RKO (cell line): ENCODE measurements around the gene SPECC1.
A peak's percentile ranks its signal among the peaks of the same experiment; 100 is the strongest.
"Not testable (repeated sequence)": the region's sequence is repeated elsewhere in the genome, so short reads cannot be mapped to it uniquely, and the experiment has no call there.

Experiments
- DNase-seq: peaks from one replicate; pipeline ENCODE4 v3.0.0-alpha.2; 2016; ENCODE audit warnings: low spot score

Gene SPECC1

DNA sequence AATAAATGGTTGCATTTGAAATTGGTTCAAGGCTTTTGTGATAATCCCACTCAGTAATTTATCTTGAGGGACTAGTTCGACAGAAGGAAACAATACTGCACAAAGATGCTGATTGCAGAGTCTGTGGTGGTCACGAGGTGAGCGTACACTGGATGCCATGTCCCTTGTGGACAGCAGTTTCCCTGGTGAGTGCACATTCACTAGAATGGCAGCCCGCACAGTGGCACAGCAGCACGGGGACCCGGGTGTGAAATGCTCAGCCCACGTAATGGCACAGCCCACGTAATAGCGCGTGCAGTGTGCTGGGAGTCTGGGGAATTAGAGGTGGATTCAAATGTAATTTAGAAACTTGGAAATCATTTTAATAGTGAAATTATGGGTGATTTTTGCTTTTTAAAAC is 304.1 kb downstream of the SPECC1 start:
- DNase-seq = no peak

DNA sequence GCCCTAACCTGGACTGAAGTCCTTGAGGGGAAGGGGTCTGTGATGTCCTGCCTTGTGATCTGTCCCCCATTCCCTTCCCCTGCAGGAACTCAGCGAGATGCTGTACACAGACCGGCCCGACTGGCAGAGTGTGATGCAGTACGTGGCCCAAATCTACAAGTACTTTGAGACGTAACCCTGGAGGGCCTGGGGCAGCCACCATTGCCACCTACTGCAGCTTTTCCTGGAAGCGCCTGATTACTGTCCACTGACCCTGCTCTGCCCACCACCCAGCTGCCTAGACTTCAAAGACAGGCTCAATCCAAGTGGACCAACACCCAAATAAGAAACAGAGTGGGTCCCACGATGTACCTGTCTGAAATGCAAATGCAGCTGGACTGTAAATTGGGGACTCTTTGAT is 304.7 kb downstream of the SPECC1 start:
- no peak for DNase-seq

GRCh38 chr17:20314834-20315233 is 305.7 kb downstream of the SPECC1 start:
- DNase-seq = no peak

DNA sequence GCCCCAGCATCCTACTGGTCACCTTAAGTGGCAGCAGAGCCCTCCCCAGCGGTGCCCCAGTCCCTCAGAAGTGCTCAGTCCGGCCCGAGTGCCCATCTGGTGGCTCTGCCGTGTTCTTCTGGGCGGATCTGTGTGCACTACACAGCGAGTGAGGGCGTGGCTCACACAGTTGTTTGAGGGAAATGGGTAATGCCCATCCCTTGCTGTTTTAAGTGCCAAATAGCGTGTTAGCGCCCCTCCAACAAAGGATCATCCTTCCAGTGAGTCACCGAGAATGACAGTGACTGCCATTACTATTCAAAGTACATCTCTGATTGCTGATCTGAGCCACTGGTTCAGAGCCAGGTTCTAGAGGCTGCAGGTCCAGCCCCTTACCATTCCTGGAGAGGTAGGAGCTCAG is 306.2 kb downstream of the SPECC1 start:
- DNase-seq = no peak

DNA sequence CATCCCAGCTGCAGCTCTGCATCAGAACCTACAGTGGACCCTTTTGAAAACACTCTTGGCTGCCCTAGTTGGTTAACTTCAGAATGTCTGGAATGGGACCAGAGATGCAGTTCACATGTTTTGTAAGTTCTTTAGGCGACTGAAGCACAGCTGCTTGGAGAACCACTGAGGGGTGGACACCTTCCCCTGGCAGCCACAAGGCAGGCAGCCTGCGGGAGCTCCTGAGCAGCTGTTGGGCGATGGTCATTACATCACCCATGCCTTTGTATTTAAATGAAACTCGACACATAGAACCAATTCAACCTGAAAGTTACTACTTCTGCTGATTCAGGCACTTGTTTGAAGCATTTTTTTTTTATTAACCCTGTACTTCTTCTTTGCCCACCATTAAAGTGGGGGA is 306.7 kb downstream of the SPECC1 start:
- no peak for DNase-seq

- DNase-seq = peak; percentile 45
Observed at GRCh38 chr17:20320535-20321229, 311.5 kb downstream of the SPECC1 start.

DNA sequence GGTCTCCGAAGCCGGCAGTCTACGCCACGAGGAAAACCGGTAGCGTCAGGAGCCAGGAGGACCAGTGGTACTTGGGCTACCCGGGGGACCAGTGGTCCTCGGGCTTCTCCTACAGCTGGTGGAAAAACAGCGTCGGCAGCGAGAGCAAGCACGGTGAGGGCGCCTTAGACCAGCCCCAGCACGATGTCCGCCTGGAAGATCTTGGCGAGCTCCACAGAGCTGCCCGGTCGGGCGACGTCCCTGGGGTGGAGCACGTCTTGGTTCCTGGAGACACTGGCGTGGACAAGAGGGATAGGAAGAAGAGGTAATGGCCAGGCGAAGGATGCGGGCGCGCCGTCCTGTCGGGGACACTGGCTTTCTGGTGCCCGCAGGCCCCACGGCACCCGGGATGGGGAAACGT is 312.2 kb downstream of the SPECC1 start:
- DNase-seq = not testable (repeated sequence)

DNA sequence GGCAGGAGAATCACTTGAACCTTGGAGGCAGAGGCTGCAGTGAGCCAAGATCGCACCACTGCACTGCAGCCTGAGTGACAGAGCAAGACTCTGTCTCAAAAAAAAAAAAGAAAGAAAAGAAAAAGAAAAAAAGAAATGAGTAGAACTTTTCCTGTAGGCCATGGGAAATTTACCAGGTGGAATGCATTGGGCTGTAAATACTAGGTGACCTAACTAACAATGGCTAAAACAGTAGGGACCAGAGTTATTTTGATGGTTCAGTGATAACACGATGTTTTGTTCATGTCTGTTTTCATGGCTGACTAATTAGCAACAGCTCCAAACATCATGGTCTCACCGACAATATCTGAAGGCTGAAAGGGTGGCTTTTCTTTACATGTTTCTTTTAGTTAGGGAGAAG is 318.6 kb downstream of the SPECC1 start:
- not testable (repeated sequence) for DNase-seq

DNA sequence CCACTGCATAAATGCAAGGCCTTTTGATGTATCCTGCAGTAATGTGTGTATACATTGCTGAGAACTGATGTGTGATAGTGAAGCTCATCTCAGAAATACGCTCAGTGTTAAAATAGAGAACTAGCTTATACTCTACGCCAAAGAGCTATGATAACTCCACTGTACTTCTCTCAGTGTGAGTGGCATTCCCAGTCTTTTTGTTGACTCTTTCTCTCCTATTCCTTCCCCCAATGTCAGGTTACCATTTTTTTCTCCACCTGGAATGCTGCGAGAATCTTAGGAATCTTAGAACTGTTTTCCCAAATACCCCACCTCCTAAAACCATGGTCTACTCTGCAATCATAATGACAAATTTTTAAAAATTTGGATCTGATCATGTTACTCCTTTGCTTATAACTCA is 342.2 kb downstream of the SPECC1 start:
- DNase-seq = not testable (repeated sequence)

- DNase-seq = not testable (repeated sequence)
Observed at GRCh38 chr17:20352567-20352966, 343.4 kb downstream of the SPECC1 start.

GRCh38 chr17:20363846-20364245 is 354.7 kb downstream of the SPECC1 start:
- not testable (repeated sequence) for DNase-seq
